HUES48 (cell line): Measurements from ENCODE around the gene ITPRID1.

Experiments used
- H3K27ac ChIP-seq: one replicate; pipeline ENCODE4 v1.7.0; 2013; ENCODE audit warnings: low read depth, low read length, inconsistent platforms
- H3K27me3 ChIP-seq: 2 replicates; pipeline ENCODE4 v1.6.1; 2013; ENCODE audit warnings: mild to moderate bottlenecking, low read length; ENCODE audit not compliant: control insufficient read depth, insufficient read depth
- H3K36me3 ChIP-seq: 2 replicates; pipeline ENCODE4 v1.6.1; 2013; ENCODE audit warnings: low read length; ENCODE audit not compliant: control insufficient read depth, insufficient read depth
- H3K4me1 ChIP-seq: 2 replicates; pipeline ENCODE4 v1.6.1; 2013; ENCODE audit warnings: mild to moderate bottlenecking, low read length; ENCODE audit not compliant: control insufficient read depth, insufficient read depth
- H3K4me3 ChIP-seq: 2 replicates; pipeline ENCODE4 v1.5.1; 2013; ENCODE audit warnings: mild to moderate bottlenecking, low read depth, low read length
- H3K9ac ChIP-seq: 2 replicates; pipeline ENCODE4 v1.6.1; 2013; ENCODE audit warnings: mild to moderate bottlenecking, low read depth, low read length, moderate library complexity
- H3K9me3 ChIP-seq: 2 replicates; pipeline ENCODE4 v1.6.1; 2013; ENCODE audit warnings: low read length; ENCODE audit not compliant: control insufficient read depth, insufficient read depth

The ITPRID1 gene

DNA sequence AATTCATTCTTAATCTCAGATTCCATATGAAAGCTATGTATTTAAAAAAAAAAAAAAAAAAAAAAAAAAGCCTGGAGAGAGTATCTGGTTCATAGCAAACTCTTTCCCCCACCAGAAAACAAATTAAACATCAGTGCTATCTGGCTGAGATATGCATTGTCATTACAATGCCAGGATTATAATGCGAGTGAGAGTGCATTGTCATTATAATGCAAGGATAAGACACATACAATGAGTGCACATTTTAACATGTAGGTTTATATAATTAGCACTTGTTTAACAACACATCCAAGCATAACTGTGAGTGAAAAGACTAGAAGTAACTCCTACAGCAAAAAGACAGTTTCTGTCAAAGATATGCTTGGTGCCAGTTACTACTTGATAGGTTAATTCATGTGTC is 48.1 kb downstream of the ITPRID1 start:
- H3K27ac ChIP-seq = peak overlapping the region; percentile 52
- H3K4me1 ChIP-seq = peaks cover 34% of the 10 kb centered on the region
- H3K36me3 ChIP-seq = no peaks in the 10 kb centered on the region
- H3K27me3 ChIP-seq = peaks cover 3% of the 10 kb centered on the region; the same call in 1 of the 2 replicates
- no peak overlapping the region for H3K4me3 ChIP-seq
- no peaks in the 10 kb centered on the region for H3K9me3 ChIP-seq
- no peak overlapping the region for H3K9ac ChIP-seq

DNA sequence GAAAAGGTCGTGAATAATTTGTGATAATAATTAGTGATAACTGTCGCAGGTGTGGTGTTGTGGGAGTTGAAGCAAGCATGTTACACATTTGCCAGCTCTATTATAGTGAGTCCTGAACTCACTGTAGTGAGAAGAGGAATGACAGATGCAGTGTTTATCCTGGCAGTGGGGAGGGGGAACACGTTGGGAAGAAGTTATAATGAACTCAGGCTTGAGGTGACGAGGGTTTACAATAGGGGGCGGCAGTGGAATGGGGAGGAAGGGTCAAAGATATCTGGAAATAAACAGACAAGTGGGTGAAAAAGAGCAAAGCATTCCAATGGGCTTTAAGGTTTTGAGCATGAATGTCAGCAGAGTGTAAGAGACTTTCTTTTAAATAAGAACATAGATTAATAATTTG is 49.6 kb downstream of the ITPRID1 start:
- Histone ChIP-seq H3K9ac (no peak overlapping the region), H3K36me3 (no peaks in the 10 kb centered on the region), H3K9me3 (no peaks in the 10 kb centered on the region), H3K27me3 (peaks cover 3% of the 10 kb centered on the region; the same call in 1 of the 2 replicates), H3K4me3 (no peak overlapping the region), H3K4me1 (peaks cover 34% of the 10 kb centered on the region), H3K27ac (no peak overlapping the region)

DNA sequence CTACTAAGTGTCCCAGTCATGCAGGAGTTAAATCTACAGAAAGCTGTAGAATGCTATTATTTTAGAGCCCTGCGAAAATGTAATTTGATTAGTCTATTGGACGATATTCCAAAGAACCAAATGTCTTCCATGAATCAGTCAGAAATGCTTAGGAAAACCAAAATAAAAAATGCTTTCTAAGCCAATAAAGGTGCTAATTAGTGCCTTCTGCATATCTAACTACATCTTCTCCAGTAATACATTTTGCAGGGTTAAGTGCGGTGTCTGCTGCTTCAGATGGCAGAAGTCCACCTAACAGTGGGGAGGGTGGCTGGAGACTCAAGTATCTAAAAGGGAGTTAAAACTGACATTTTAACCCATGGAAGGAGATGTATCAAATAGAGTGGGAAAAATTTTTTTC is 50.1 kb downstream of the ITPRID1 start:
- no peak overlapping the region for H3K4me3 ChIP-seq
- peaks cover 34% of the 10 kb centered on the region for H3K4me1 ChIP-seq
- peaks cover 3% of the 10 kb centered on the region; the same call in 1 of the 2 replicates for H3K27me3 ChIP-seq
- H3K9me3 ChIP-seq = no peaks in the 10 kb centered on the region
- H3K36me3 ChIP-seq = no peaks in the 10 kb centered on the region
- no peak overlapping the region for H3K27ac ChIP-seq
- H3K9ac ChIP-seq = no peak overlapping the region

DNA sequence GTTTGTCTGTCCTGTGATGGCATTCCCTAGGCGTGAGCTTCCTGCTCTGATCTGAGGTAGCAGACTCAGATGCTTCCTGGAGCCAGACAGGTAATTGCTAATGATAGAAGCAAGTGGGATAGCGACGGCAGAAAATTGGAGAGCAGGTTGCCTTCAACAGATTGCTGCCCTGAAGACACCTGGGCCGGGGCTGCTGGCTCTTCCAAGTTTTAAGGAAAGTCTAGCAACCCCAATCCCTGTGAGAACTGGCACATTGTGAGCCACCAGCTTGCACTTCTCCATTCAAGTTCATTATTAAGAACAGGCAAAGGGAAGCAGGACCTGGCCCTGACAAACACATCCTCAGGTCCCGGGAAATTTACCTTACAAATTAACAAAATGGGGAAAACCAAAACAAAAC is 50.8 kb downstream of the ITPRID1 start:
- peaks cover 3% of the 10 kb centered on the region; the same call in 1 of the 2 replicates for H3K27me3 ChIP-seq
- H3K4me3 ChIP-seq = no peak overlapping the region
- no peaks in the 10 kb centered on the region for H3K9me3 ChIP-seq

DNA sequence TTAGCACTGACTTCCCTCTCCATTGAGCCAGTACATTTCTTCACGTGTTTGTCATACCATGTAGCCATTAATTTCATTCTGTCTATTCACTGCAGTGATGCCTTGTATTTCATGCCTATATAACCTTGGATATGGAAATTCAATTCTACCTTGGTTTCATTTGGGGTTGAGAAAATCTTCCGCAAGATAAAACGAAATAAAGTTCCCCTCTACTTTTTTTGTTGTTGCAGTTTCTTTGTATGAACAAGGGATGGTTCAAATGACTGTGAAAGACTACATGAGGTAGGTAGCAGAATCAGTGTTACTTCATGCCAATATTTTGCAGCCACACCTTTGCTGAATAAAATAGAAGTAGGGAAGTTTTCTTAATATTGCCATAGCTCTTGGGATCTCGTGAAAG is 55.6 kb downstream of the ITPRID1 start:
- Histone ChIP-seq H3K4me1 (peaks cover 8% of the 10 kb centered on the region), H3K9ac (no peak overlapping the region), H3K27me3 (no peaks in the 10 kb centered on the region), H3K27ac (no peak overlapping the region), H3K4me3 (no peak overlapping the region), H3K9me3 (no peaks in the 10 kb centered on the region), H3K36me3 (no peaks in the 10 kb centered on the region)

More for the DNA sequence above, 50.8 kb downstream of the ITPRID1 start:
- Histone ChIP-seq H3K27ac (no peak overlapping the region), H3K4me1 (peaks cover 34% of the 10 kb centered on the region), H3K36me3 (no peaks in the 10 kb centered on the region), H3K9ac (no peak overlapping the region)

DNA sequence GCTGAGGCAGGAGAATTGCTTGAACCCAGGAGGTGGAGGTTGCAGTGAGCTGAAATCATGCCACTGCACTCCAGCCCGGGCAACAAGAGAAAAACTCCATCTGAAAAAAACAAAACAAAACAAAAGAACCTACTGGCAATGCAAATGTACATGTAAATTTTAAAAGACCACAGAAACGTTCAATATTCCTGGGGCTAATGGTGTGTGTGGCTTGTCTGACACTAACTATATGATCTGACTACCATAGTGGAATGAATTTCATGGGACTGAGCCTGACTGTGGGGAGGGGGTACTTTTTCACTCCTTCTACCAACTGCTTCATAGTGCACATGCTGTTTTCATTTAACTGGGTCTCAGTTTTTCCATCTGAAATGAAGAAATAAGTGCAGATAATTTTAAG is 69.6 kb downstream of the ITPRID1 start:
- no peaks in the 10 kb centered on the region for H3K36me3 ChIP-seq
- no peak overlapping the region for H3K4me3 ChIP-seq
- H3K27me3 ChIP-seq = no peaks in the 10 kb centered on the region
- no peak overlapping the region for H3K9ac ChIP-seq
- peaks cover 17% of the 10 kb centered on the region for H3K4me1 ChIP-seq
- no peak overlapping the region for H3K27ac ChIP-seq
- H3K9me3 ChIP-seq = no peaks in the 10 kb centered on the region

DNA sequence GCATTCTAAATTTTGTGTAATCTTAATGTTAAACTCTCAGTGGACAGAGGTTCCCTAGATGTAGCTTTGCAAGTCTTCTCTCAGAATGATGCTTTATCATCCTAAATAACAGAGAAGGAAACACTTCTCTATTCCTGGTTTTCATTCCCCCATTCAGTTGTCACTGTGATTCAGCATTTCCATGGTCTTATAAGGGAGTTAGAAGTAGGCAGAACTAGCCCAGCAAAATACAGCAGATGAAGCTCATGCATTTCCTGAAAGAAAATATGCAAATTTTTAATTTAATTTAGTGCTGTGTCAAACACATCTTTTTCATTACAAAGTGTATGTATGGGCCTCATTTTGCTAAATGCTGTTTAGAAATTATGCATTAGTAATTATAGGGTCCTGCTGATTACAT is 70.1 kb downstream of the ITPRID1 start:
- no peak overlapping the region for H3K9ac ChIP-seq
- H3K4me1 ChIP-seq = peaks cover 14% of the 10 kb centered on the region
- H3K27me3 ChIP-seq = no peaks in the 10 kb centered on the region
- no peak overlapping the region for H3K27ac ChIP-seq
- no peaks in the 10 kb centered on the region for H3K9me3 ChIP-seq
- no peak overlapping the region for H3K4me3 ChIP-seq
- no peaks in the 10 kb centered on the region for H3K36me3 ChIP-seq

DNA sequence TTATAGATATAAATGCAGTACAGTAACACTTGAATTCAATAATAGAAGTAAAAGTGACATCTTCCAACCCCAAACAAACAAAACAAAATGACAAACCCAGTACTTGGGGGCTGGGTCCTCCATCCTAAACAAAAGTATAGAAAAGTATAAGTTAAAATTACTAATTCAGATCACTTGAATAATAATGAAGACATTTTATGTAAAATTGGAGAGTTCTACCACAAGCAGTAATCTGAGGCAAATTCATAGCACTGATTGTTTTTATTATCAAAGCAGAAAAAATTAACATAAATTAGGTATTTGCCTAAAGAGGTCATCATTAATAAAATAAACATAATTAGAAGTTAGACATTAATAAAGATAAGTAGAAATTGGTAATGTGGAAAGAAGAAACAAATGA is 81.5 kb downstream of the ITPRID1 start:
- Histone ChIP-seq H3K36me3 (no peaks in the 10 kb centered on the region), H3K9me3 (peaks cover 9% of the 10 kb centered on the region), H3K9ac (no peak overlapping the region)

DNA sequence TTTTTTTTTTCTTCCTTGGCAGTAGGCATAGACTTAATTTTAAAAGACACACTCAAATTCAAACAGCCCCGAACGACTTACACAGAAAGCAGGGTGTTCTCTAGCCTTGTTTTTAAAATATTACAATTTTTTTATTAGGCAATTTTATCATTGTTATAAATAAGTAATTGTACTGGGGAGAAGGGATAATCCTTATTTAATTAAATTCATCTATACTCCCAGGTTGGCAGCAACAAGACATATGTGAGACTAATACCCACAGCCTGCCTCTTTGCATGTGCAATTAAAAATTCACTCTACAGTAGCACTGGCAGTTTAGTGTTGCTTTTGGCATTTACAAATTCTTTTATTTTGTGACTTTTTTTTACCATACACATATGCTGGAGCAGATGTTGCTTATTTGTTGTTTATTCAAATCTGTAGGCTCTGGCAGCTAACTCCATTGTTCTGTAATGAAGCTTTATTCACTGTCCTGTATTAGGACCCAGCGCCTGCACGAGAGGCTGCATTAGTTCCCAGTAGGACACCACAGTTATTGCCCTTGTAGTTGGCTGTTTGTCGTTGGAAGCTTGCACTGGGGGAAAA is 88.2 kb downstream of the ITPRID1 start:
- Histone ChIP-seq H3K9me3 (no peaks in the 10 kb centered on the region), H3K4me1 (no peaks in the 10 kb centered on the region), H3K4me3 (no peak overlapping the region), H3K9ac (no peak overlapping the region), H3K36me3 (no peaks in the 10 kb centered on the region), H3K27ac (no peak overlapping the region), H3K27me3 (no peaks in the 10 kb centered on the region)

More for the DNA sequence above, 81.5 kb downstream of the ITPRID1 start:
- no peaks in the 10 kb centered on the region for H3K27me3 ChIP-seq
- no peaks in the 10 kb centered on the region for H3K4me1 ChIP-seq
- H3K4me3 ChIP-seq = no peak overlapping the region
- H3K27ac ChIP-seq = no peak overlapping the region

DNA sequence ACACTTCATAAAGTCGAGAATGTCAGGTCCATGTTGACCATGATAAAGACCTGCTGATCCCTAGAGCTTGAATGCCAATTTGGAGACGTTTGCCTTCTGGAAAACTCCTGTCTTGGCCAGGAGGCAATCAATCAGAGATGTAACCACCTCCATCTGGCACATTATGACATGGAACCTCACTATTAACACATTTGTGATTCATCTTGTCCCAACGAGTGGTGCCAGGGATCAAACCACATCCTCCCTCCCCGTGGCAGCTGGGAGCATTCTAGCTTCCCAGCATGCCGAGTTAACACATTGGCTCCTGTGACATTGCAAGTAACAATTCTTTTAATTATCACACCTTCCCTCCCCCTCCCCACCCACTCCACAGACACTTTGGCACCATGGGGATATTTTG is 89.2 kb downstream of the ITPRID1 start:
- H3K27me3 ChIP-seq = no peaks in the 10 kb centered on the region
- no peak overlapping the region for H3K4me3 ChIP-seq
- no peak overlapping the region for H3K9ac ChIP-seq
- H3K4me1 ChIP-seq = no peaks in the 10 kb centered on the region
- no peak overlapping the region for H3K27ac ChIP-seq
- H3K36me3 ChIP-seq = no peaks in the 10 kb centered on the region
- H3K9me3 ChIP-seq = no peaks in the 10 kb centered on the region

DNA sequence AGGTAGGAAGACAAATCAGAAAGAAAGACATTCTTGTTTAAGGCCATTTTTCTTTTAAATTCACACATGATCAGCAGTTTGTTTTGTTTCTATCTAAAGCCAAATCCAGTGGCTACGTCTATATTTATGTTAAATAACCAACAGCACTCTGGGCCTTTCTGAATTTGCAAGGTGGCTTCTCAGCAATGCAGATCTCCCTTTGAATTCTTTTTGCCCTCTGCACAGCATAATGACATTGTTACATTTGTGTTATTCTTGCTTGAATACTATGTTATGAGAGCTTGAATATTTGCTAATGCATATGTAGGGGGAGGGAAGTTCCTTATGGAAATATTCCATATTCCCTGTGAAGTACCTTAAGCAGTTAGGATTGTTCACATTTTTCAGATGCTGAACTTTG is 99.7 kb downstream of the ITPRID1 start:
- Histone ChIP-seq H3K9me3 (no peaks in the 10 kb centered on the region), H3K4me1 (peaks cover 15% of the 10 kb centered on the region), H3K36me3 (no peaks in the 10 kb centered on the region), H3K9ac (no peak overlapping the region), H3K4me3 (no peak overlapping the region), H3K27me3 (no peaks in the 10 kb centered on the region), H3K27ac (no peak overlapping the region)
